Measurements from ENCODE around the gene SLC25A40. TPM values are rescaled to one million over a fixed set of nuclear protein-coding genes. Genes with fewer than 3 reads are reported as not detected.

SLC25A40 gene
- polyA plus RNA-seq, 1 of the 3 experiments (the other 2 are of a cell fraction): 5.5 TPM

- Histone ChIP-seq H3K36me3 (replicated peaks in 1 of 2; ENCODE audit: control insufficient read depth in 1 of 2, insufficient read depth in 2 of 2, low read length in 1 of 2) (peaks cover 11 to 49% of the 10 kb centered on the region in 2 experiments), H3F3A (replicated peaks; ENCODE audit: insufficient read depth) (peaks cover 3% of the 10 kb centered on the region), H3K79me2 (ENCODE audit: insufficient read depth) (no peaks in the 10 kb centered on the region), H3K9me3 (no peaks in the 10 kb centered on the region), H3K4me1 (ENCODE audit: control insufficient read depth in 1 of 2, insufficient read depth in 2 of 2, low read depth in 1 of 2, low read length in 1 of 2) (no peaks in the 10 kb centered on the region; a peak in 1 of 4 replicates), H3K9me2 (no peaks in the 10 kb centered on the region), H3K9ac (no peak overlapping the region), H3K27me3 (ENCODE audit: insufficient read depth) (no peaks in the 10 kb centered on the region), H3K4me2 (no peak overlapping the region), H4K20me1 (ENCODE audit: insufficient read depth) (no peaks in the 10 kb centered on the region), H3K4me3 (ENCODE audit: low read depth in 2 of 2, low read length in 1 of 2) (no peak overlapping the region), H3K27ac (ENCODE audit: low read depth in 2 of 2, low read length in 1 of 2) (no peak overlapping the region), H2AFZ (ENCODE audit: low read depth) (no peak overlapping the region)
- TF ChIP-seq MAX (IDR thresholded peaks at IDR 0.05; ENCODE audit: low read depth): no peak
- no peak for TF ChIP-seq SIN3A (IDR thresholded peaks at IDR 0.05; ENCODE audit: borderline replicate concordance, low read depth, low read length)
- TF ChIP-seq POLR2AphosphoS5 (IDR thresholded peaks at IDR 0.05; ENCODE audit: low read depth, low read length): no peak
- no peak for TF ChIP-seq RXRA (IDR thresholded peaks at IDR 0.05; ENCODE audit: borderline replicate concordance, low read depth)
- TF ChIP-seq, protein P1, sequence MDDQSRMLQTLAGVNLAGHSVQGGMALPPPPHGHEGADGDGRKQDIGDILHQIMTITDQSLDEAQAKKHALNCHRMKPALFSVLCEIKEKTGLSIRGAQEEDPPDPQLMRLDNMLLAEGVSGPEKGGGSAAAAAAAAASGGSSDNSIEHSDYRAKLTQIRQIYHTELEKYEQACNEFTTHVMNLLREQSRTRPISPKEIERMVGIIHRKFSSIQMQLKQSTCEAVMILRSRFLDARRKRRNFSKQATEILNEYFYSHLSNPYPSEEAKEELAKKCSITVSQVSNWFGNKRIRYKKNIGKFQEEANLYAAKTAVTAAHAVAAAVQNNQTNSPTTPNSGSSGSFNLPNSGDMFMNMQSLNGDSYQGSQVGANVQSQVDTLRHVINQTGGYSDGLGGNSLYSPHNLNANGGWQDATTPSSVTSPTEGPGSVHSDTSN (IDR thresholded peaks at IDR 0.05): no peak
- ChIA-PET POLR2A (no interaction called here), CTCF (interaction anchor here (0.7 kb wide), 1 partner anchor 26 kb away, joined by 3 read pairs; no protein-coding TSS in a partner anchor)
- no peak for DNase-seq
- WGBS (ENCODE audit: low lambda C conversion rate): 93% methylated on average over 1 of the region's 1 CpG
These were observed 43.0 kb downstream of the SLC25A40 start for GRCh38 chr7:87833130-87833529.

DNA sequence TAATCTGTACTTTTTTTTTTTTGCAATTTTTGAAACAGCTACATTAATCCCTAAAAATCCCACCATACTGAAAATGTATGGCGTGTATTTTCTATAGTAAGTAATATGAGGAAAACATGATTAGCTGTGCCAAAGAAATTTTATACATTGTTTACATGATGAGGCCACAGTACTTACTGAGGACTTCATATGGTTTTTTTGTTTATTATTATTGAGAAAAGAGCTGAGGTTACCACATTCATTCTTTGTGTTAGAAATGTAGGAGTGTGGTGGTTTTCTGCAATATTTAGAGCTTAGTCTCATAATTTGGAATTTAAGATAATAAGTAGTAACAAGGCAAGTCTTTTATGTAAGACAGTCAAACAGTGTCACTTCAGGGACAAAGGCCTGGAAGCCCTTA lies 45.1 kb downstream of the SLC25A40 start:
- ChIA-PET POLR2A (no interaction called here), CTCF (no interaction called here)
- no peak overlapping the region for H3K27ac ChIP-seq (ENCODE audit: low read depth in 2 of 2, low read length in 1 of 2)
- no peaks in the 10 kb centered on the region for H4K20me1 ChIP-seq (ENCODE audit: insufficient read depth)
- H3K4me2 ChIP-seq: no peak overlapping the region
- peaks cover 11 to 39% of the 10 kb centered on the region in 2 experiments for H3K36me3 ChIP-seq (replicated peaks in 1 of 2; ENCODE audit: control insufficient read depth in 1 of 2, insufficient read depth in 2 of 2, low read length in 1 of 2)
- no peak overlapping the region for H2AFZ ChIP-seq (ENCODE audit: low read depth)
- H3F3A ChIP-seq (replicated peaks; ENCODE audit: insufficient read depth): peaks cover 3% of the 10 kb centered on the region
- 94% methylated on average over 1 of the region's 1 CpG for WGBS (ENCODE audit: low lambda C conversion rate)
- no peak overlapping the region for H3K4me3 ChIP-seq (ENCODE audit: low read depth in 2 of 2, low read length in 1 of 2)
- no peaks in the 10 kb centered on the region for H3K27me3 ChIP-seq (ENCODE audit: insufficient read depth)
- no peak for DNase-seq
- H3K9me2 ChIP-seq: no peaks in the 10 kb centered on the region
- H3K79me2 ChIP-seq (ENCODE audit: insufficient read depth): no peaks in the 10 kb centered on the region
- TF ChIP-seq YY1 (IDR thresholded peaks at IDR 0.05; ENCODE audit: low read depth) (no peak), RXRA (IDR thresholded peaks at IDR 0.05; ENCODE audit: borderline replicate concordance, low read depth) (no peak), RCOR1 (IDR thresholded peaks at IDR 0.05; ENCODE audit: low read length) (no peak), MAX (IDR thresholded peaks at IDR 0.05; ENCODE audit: low read depth) (no peak), TCF12 (IDR thresholded peaks at IDR 0.05) (no peak), CHD2 (IDR thresholded peaks at IDR 0.05; ENCODE audit: low read length, partially characterized antibody) (no peak), FOXJ3 (CRISPR knock-in tag; IDR thresholded peaks at IDR 0.05) (no peak), EZH2phosphoT487 (IDR thresholded peaks at IDR 0.05; ENCODE audit: borderline replicate concordance, low read depth) (no peak), EP300 (IDR thresholded peaks at IDR 0.05; ENCODE audit: borderline replicate concordance in 1 of 2, low read depth in 1 of 2, low read length in 1 of 2) (no peak), TAF1 (IDR thresholded peaks at IDR 0.05; ENCODE audit: borderline replicate concordance, low read depth, low read length) (no peak), POLR2AphosphoS5 (IDR thresholded peaks at IDR 0.05; ENCODE audit: low read depth, low read length) (no peak), MXI1 (IDR thresholded peaks at IDR 0.05; ENCODE audit: low read depth, low read length) (no peak)
- TF ChIP-seq, protein P1 (IDR thresholded peaks at IDR 0.05): no peak
- TF ChIP-seq, protein P2, sequence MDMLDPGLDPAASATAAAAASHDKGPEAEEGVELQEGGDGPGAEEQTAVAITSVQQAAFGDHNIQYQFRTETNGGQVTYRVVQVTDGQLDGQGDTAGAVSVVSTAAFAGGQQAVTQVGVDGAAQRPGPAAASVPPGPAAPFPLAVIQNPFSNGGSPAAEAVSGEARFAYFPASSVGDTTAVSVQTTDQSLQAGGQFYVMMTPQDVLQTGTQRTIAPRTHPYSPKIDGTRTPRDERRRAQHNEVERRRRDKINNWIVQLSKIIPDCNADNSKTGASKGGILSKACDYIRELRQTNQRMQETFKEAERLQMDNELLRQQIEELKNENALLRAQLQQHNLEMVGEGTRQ (IDR thresholded peaks at IDR 0.05; ENCODE audit: borderline replicate concordance, low read depth, low read length): no peak
- TF ChIP-seq, protein P3, sequence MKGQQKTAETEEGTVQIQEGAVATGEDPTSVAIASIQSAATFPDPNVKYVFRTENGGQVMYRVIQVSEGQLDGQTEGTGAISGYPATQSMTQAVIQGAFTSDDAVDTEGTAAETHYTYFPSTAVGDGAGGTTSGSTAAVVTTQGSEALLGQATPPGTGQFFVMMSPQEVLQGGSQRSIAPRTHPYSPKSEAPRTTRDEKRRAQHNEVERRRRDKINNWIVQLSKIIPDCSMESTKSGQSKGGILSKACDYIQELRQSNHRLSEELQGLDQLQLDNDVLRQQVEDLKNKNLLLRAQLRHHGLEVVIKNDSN (IDR thresholded peaks at IDR 0.05; ENCODE audit: borderline replicate concordance, low read depth): no peak
- TF ChIP-seq, protein P4, sequence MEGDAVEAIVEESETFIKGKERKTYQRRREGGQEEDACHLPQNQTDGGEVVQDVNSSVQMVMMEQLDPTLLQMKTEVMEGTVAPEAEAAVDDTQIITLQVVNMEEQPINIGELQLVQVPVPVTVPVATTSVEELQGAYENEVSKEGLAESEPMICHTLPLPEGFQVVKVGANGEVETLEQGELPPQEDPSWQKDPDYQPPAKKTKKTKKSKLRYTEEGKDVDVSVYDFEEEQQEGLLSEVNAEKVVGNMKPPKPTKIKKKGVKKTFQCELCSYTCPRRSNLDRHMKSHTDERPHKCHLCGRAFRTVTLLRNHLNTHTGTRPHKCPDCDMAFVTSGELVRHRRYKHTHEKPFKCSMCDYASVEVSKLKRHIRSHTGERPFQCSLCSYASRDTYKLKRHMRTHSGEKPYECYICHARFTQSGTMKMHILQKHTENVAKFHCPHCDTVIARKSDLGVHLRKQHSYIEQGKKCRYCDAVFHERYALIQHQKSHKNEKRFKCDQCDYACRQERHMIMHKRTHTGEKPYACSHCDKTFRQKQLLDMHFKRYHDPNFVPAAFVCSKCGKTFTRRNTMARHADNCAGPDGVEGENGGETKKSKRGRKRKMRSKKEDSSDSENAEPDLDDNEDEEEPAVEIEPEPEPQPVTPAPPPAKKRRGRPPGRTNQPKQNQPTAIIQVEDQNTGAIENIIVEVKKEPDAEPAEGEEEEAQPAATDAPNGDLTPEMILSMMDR (IDR thresholded peaks at IDR 0.05): no peak
- H3K9me3 ChIP-seq: no peaks in the 10 kb centered on the region
- H3K9ac ChIP-seq: no peak overlapping the region
- H3K4me1 ChIP-seq (ENCODE audit: control insufficient read depth in 1 of 2, insufficient read depth in 2 of 2, low read depth in 1 of 2, low read length in 1 of 2): no peaks in the 10 kb centered on the region; a peak in 1 of 4 replicates

Data from SK-N-SH (cell line).